ENCODE measurements around the gene PTPRK. TPM values are rescaled to one million over a fixed set of nuclear protein-coding genes. Genes with fewer than 3 reads are reported as not detected.

The PTPRK gene
- polyA plus RNA-seq, 3 donors = 46.9 to 52.3 (median 51.2) TPM

DNA sequence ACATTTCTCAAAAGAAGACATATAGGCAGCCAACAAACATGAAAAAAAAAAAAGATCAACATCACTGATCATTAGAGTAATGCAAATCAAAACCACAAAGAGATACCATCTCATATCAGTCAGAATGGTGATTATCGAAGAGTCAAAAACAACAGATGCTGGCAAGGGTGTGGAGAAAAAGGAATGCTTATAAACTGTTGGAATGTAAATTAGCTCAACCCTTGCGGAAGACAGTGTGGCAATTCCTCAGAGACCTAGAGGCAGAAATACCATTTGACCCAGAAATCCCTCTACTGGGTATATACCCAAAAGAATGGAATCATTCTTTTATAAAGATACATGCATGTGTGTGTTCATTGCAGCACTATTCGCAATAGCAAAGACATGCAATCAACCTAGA is 315.8 kb downstream of the PTPRK start:
- DNase-seq = no peak

DNA sequence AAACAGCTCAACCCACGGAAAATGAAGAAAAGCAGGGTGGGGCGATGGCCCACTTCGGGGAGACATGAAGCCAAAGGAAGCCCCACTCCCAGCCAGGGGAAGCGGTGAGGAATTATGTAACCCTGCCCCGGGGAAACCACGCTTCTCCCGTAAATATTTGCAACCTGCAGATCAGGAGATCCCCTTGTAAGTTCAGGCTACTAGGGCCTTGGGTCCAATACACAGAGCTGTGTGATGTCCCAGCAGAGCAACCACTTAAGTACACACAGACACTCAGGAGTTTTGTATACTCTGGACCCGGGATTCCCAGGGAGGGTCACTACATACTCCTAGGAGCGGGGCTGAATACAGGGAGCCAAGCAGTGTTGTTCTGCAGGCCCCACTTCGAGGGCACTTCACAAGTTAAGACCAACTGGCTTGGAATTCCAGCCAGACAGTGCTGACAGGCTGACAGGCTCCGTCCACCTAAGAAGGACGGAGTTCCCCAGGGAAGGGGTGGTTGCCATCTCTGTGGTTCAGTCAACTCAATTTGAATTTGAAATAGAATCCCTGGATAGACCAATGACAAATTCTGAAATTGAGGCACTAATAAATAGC is 318.1 kb downstream of the PTPRK start:
- DNase-seq = no peak

DNA sequence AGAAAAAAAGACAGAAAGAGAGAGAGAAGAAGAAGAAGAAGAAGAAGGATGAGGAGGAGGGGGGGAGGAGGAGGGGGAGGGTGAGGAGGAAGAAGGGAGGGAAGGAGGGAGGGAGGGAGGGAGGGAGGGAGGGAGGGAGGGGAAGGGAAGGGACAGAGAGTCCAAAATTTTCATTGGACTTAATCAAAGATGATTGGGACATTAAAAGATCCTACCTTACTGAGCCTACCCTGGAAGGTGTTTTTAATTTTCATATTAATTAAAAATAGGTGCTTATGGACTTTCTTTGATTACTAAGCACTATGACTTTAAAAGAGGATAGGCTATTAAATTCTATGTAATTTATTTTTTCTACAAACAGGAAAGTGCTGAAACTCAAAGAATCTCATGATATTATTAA is 319.6 kb downstream of the PTPRK start:
- DNase-seq = no peak

DNA sequence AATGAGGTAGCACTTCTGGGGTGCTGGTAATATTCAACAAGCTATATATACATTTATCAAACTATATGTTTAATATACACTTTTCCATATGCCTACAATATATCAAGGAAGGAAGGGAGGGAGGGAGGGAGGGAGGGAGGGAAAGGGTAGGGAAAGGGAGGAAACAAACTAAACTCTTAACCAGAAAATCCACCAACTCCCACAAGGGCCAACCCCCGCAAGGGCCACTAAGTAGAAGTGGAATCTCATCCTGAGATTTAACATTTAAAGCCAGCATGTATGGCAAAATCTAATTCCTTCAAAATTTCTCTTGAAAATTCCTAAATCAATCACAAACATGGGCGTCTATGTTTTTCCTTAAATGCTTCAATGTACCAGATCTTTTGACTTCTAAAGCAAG is 320.9 kb downstream of the PTPRK start:
- DNase-seq = no peak

DNA sequence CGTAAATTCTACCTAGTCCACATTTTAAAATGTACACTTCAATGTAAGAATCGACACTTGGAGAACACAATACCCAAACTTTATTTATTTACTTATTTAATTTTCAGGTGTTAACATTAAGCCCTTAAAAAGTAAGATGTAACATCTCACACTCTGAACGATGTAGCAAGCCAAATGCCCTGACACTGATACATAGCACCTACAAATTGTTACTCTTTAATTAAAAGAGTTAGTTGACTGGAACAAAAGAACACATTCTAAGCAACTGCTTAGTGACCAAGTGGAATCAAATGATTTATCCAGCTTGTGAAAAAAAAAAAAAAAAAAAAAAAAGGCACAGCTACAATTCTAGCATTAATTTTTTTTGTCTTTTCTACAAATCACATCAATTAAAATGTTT is 327.4 kb downstream of the PTPRK start:
- peak; percentile 17 for DNase-seq

DNA sequence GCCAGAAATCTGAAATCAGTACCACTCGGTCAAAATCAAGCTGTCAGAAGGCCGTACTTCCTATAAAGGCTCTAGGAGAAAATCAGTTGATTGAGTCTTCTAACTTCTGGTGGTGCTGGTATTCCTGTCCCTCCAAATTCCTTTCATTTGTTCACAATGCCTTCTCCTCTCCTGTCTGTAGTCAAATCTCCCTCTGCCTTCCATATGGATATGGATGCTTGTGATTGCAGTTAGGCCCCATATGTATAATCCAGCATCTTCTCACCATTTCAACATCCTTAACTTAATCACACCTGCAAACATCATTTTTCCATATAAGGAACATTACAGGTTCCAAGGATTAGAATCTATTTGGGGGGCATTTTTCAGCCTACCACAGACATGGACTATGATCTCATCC is 331.7 kb downstream of the PTPRK start:
- no peak for DNase-seq

DNA sequence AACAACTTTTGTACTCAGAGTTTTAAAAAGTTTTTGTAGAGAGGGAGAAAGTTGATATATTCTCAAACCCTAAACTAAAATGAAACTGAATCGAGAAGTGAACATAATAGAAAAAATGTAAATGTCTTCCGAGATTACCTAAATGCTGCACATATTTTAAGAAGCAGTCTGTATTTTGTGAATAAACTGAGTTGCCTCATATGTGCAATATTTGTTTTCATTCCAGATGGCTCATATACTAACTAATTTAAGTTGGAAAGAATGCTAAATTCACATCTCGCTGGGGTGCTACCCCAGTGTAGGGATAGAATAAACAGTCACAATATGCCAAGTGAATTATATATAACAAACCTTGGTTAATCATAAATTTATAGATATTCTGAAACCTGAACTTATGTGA is 333.7 kb downstream of the PTPRK start:
- no peak for DNase-seq

DNA sequence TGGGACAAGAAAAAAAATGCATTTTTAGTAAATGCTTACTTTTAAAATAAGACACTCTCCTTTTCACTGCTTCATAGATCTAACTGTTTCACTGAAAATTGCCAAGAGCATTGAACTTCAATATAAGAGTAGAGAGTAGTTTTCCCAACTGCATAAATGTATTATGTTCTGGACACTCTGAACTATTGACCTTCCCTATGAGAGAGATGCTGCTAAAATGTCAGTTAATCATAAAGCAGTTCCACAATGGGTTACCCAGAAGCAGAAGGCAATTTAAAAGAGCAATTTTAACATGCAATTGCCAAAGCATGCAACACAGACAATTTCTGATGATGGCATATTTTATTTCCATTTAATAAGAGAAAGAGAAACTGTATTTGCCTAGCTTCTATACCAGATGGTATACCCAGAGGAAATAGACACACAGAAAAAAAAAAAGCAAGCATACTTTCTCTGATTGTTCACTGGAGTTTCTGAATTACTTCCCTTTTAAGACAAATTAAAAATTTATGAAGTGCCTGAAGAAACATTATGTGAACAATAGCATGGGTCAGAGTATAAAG is 340.4 kb downstream of the PTPRK start:
- no peak for DNase-seq

DNA sequence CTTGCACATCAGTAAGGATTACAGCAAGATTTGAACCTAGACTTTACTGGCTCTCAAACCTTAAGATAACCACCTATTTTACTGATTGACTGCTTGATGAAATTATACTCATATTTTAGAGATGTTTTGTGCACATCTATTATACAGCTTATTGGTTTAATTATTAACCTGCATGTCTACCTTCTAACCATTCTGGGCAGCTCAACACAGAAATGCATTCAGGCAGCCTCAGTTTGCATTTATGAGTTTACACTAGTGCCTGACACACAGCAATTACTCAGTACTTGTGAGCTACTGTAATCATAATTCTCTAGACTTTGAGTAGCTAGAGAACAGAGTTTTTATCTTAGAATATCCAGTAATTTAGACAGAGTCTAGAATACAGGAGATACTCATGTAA is 345.7 kb downstream of the PTPRK start:
- no peak for DNase-seq

DNA sequence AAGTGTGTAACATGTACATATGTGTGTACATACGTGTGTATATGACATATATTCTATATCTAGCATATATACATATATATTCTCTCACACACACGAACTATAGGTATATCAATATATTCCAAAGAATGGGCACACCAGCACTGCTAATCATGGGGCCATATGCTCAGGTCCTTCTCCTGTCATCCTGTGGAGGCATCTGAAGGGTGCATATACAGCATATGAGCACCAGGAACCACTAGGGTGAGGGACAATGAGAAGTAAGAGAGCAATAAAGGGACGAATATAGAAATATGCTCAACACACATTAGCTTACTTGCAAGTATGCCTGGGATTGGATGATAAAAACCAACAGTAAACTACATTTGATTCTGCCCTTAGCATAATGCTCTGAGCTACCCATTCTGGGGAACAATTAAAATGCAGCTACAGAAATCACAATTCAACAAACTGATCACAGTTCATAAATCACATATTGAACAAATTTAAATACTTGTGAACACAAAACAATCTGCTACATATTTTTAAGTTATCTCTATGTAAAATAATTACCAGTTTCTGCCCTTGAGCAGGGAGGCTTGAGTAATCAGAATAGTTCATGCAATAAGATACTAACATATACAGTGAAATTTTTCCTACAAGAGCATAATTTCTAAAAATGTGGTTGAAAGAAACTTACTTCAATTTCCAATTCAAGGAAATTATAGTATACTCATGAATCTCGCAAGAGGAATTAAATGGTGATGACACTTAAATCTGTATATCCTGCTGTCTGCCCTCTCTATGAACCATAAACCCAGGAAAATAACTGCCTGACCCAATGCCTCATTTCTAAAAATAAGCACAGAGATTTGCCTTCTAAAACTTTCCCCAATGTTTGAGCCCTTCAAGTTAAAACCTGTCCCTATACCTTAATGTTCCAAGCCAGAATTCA is 347.4 kb downstream of the PTPRK start:
- DNase-seq = no peak

DNA sequence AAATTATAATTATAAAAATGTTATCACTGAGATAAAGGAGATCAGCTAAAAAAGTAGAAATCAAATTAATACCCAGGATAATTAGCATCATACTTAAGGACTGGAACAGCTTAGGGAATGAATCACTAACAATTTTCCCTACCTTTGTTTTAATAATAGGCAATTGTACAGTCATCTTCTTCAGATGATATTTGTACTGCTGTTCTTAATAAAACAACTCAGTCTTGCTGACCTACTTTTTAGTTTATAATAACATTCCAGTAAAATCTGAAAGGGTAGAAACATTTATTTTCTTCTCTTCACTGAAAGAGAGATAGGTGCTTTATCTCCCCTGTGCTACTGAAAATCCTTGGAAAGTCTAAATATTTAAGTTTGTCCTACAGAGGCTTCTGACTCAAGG is 348.3 kb downstream of the PTPRK start:
- DNase-seq = no peak

DNA sequence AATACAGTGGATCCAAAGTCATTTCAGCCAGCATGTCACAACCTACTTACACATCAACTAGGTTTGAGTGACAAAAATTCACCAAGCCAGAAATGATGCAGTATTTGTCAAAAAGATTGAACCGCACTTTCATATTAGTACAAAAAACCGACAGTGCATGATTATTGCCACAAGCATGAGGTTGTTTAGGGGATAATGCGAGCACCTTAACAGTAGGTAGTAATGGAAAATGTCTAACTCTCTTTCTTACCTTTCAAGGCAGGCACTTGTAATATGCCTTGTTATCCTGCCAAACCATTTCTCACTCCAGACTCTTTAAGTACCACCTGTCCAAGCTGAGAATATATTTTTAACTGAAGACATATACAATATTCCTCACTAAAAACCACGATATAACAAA is 349.2 kb downstream of the PTPRK start:
- no peak for DNase-seq

DNA sequence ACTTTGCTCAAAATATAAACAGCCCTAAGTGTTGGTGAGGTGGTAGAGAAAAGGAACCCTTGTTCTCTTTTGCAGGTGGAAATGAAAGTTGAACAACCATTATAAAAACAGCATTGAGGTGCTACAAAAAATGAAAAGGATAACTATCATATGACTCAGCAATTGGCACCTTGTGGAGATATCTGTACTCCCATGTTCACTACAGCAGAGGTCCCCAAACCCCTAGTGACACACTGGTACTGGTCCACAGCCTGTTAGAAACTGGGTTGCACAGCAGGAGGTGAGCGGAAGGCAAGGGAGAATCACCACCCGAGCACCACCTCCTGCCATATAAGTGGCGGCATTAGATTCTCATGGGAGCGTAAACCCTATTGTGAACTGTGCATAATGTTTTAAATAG is 352.2 kb downstream of the PTPRK start:
- DNase-seq = no peak

DNA sequence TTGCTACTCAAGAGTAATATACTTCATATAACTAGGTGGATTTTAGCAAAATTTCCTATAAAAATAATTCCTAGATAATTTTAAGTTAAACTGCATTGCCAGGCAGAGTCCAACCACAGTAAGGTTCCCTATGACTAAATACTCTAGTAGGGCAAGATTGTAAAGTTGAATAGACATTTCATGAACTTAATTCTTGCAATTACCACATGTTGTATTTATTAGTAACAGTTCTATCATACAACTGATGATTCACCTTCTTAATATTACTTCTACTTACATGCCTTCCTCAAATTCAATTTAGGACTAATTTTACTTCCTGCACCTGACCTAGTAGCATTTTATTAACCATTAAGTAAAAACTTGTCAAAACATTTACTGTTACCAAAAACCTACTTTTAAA is 352.8 kb downstream of the PTPRK start:
- DNase-seq = no peak

DNA sequence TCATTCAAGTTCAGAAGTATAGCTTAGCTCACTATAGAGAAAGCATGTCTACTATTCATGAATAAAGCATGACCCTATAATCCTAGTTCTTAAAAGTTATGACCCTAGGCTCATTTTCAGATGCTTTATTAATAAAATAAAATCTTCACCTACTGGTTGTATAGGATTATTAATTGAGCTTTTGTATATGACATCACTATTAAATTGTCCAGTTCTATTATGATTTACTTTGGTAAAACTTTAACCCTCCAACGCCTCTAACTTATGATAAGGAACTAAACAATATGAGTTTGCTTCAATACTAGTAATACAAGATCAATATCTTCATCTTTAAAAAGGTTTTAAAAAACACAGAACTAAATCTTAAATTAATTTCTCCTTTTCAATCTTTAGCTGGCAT is 356.1 kb downstream of the PTPRK start:
- DNase-seq = no peak

DNA sequence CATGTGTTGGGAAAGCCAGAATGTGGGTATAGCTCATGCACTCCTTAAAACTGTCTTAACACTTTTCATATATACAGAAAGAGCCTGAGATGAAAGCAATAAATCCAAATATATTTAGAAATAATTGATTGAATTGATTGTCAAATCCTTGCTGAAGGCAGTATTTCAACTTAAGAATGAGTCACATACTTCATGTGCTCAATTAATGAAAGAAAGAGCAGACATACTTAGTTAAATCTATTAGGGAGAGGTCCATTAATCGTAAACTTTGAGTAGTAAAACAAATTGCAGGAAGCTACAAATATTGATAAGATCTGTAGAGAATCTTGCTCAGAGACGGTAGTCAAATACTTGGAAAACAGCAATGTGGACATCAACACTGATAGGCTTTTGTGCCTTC is 358.0 kb downstream of the PTPRK start:
- DNase-seq = no peak

DNA sequence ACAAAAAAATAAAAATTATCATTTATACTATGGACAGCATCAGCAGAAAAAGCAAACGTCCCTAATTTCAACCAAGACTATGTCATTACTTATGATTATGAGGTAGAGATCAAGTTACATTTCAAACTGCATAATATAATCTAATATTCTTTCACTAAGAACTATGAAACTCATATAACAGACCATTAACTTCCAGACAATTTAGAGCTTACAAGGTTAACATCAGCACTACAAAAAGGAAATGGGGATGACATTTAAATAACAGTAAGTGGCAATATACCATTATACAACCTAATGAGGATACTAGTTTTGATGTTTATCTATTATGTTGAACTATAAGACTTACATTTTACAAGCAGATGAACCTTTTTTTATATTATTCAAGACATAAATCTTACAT is 358.6 kb downstream of the PTPRK start:
- no peak for DNase-seq

DNA sequence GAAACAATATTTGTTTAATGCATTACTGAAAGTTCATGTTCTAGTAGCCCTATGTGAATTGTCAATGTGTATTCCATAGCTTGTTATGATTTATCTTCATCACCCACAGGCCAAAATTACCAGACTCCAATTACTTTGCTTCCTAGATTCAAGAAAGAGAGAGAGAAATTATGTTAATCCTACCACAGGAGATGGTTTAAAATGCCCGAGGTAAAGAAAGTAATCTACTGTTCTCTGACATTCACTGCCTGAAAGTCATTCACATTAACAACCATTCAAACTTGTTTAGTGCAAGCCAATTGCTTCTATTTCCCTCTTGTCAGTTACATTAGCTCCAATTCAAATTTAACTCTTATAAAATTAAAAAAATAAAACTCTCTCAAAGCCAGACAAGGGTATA is 359.1 kb downstream of the PTPRK start:
- DNase-seq = no peak

DNA sequence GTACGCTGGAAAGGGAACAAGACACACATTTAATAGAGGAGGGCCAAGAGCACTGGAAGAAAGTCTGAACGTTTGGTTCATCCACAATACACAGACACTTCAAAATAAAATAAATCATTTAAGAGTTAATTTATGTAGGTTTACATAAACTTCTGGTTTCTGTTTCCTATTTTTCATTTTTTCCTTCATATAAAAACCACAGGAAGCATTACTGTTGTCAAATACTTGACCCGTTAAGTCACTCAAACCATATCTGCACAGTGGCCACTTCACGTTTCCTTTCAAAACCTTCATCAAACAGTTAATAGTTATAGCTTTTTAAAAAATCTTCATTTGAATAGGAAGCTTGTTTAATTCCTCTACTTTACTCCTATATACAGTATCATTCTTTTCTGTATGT is 361.9 kb downstream of the PTPRK start:
- DNase-seq = no peak

DNA sequence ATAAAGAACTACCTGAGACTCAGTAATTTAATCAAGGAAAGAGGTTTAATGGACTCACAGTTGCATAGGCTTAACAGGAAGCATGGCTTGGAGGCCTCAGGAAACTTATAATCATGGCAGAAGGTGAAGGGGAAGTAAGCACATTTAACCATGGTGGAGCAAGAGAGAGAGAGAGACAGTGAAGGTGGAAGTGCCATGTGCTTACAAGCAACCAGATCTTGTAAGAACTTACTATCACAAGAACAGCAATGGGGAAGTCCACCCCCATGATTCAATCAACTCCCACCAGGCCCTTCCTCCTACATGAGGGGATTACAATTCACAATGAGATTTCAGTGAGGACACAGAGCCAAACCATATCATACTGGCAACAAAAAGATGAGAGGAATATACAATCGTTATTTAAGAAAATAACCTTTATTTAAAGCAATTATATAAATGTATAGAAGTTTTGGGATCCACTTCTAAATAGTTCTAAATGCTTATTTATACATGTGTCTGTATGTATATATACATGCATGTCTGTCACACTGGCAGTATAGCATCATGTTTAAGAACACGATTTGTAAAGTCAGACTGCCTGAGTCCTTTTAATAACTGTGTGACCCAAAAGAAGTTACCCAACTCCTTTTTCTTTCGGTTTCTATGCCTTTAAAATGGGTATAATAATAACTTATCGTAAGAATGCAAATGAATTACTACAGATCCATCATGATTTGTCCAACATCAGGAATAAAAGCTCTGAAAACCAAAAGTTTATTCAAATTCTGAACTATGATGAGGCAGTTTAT is 363.9 kb downstream of the PTPRK start:
- no peak for DNase-seq

DNA sequence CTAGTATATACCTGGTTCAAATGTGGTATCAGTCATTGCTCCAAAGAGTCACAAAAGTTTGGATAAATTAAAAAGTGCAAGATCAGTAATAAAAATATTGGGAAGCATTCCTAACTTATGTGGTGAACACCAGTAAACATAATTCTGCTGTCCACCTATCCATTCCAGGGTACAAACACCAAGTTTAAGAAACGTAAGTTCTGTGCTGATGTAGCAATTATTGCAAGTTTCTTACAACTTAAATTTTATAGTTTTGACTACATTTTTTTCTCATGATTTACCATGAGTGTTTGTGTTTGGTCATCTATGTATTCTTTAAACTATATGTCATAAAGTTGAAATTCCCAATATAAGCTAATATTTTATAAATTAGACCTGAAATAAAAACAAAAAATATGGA is 364.6 kb downstream of the PTPRK start:
- no peak for DNase-seq

DNA sequence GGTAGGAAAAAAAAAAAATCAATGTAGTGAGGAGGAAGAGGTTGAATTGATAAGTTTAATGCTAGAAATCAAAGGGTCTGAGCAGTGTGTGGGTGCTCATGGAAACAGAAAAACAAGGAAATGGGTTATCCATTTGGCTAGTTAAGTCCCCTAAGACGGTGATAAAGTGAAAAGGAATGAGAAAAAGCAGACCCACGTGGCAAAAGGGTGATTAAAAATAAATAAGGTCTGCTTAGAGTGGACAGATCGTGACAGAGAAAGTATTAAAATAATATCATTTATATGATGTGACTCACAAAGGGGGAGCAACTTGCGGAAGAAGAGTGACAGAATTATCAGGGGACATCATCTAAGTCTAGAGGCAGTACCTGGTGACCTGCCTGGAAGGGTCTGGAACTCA is 367.8 kb downstream of the PTPRK start:
- no peak for DNase-seq

DNA sequence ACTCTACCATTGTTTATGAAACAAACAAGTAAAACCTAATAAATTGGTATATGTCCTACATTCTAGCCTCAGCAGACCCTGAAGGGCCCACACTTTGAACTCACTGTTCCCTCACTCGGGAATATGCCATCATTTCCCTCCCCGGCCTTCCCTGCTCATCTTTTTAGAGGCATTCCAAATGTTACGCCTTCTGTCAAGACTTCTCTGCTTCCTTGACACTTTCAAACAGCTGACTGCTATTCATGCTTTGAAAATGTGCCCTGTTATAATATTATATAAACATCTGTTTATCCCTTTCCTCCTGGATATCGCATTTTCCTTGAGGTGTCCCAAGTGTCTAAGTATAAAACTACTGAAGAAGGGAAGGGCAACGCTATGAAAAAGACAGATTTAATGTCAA is 370.0 kb downstream of the PTPRK start:
- no peak for DNase-seq
